Measurements from ENCODE around the gene ELOVL5.

ELOVL5 gene

DNA sequence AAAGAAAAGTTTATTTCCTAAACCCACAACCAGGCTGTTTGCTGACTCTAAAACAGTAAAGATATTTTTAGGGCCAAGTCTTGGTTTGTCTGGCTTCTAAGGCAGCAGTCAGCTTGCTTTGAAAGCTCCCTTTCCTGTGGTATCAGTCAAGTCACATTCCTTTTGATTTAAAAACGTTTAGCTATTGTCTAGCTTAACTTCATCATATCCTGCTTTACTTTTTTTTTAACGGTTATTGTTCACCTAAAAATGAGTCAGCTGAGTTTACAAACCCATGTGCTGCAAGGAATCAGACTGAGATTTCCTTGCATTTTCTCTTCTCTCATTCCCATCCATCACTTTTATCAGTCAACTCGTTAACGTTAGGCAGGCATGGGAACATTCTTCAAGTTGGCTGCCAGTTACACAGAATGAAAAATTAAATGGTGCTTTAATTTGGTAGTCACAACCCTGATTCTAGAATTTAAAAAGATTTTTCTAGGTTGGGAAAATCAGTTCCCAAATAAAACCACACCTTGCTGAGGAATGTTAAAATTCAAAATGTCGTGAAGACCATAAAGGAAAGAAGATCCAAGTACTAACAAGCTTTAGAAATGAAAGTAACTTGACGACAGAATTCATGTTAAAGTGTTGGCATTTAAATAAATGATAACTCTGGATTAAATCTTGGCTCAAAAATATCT is 45.9 kb downstream of the ELOVL5 start:
- DNase-seq, result no peak

DNA sequence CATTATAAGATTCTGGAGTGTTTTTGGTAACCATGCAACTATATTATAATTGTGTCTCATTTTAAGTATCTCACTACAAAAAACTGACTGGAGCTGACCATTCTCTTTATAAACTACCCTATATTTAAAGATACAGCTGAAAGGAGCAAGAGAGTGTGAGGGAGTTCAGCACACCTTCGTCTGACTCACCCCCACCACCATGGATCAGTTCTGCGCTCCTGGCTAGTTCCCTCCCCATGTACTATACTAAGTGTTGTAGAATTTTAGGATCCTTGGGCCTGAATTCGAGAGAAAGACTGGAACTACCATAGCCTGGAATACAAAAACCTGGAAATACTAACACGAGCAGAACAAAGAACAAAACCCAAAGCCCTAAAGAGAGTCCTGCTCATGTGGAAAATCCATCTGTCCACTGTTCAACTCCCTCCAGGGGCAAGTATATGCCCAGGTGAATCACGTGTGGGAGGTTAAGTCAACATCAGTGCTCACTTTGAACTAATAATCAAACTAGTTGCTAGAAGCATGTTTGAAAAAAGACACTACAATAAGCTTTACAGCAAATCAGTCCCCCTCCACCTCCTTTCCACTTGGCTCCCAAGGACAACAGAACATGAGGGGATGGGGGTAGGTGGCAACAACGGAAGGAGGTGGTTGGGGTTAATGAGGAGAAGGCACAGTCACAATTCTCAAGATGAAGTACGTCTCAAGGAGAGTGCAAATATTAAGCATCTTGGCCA is 46.8 kb downstream of the ELOVL5 start:
- no peak for DNase-seq

DNA sequence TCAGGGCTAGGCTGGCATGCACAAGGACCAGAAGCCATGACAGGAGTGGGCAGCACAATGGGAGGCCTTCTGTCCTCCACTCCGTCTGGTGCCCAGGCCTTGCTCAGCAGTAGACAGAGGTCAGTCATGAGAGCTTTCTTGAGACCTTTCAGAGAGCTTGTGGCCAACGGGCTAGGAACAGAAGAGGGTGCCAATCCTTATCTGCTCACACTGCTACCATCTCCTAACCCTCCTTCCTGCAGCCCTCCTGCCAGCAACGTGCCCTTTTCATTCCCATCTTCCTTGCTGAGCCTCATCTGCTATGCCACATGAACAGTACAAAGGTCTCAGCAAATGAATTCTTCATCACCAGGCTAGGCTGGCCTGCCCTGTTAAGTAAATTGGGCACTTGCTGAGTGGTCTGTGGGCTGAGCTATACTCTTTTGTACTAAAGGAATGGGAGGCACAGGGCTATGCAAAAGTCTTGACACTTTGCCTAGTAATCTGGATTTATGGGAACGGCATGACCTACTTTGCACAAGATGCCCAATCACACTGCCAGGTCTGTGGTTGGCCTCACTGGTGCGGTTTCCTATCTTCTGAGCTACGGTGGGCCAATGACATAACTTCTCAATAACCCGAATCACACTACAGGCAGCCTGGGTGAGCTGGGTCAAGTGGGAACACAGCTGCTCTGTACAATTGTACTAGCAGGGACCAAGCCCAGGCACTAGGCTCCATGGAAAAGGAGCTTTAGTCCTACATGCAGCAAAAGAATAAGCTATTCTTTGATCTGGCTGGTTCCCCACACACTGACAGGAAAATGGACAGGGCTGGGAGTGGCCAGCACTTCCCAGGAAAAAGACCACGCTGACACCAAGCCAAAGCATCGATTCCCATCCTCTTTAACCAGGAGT is 47.8 kb downstream of the ELOVL5 start:
- no peak for DNase-seq

DNA sequence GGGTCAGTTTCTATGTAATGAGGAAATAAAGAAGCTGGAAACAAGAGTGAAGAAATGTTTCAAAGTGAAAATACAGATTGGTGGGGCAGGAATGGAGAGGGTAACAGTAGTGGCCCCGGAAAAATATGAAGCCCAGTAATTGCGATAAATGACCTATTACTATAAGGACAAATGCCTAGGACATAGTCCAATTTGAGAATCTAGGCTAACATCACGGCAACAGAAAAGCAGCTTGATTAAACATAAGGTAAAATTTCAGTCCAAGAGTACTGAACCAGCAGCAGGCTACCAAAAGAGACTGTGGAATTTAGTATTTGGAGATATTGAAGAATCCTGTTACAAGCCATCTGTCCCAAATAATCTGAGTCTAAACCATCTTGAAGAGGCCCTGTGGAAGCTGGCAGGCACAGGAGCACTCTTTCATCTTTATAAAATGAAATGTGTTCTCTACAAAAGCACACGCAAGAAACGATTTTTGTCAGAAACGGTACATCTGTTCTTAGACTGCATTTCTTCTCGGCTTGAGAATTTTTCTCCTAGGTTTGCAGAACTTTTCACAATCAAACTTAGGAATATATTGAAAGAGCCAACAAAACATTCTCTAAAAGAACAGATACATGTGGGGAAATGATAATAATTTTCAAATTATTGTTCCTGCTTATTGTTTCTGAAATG is 49.3 kb downstream of the ELOVL5 start:
- DNase-seq, result no peak

DNA sequence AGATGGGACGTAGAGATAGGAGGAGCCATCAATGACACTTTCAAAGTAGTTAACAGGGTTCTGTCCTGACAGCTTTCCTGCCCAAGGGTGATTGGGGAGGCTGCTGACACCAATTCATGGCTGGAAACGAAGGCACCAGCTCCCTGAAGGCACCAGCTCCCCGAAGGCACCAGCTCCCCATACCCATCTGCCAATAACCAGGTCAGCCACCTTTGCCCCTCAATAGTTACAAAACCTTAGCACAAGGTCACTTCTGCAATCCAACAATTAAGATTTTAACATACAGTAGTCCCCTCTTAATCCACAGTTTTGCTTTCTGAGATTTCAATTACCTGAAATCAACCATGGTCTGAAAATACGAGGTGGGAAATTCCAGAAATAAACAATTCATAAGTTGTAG is 51.7 kb downstream of the ELOVL5 start:
- no peak for DNase-seq

DNA sequence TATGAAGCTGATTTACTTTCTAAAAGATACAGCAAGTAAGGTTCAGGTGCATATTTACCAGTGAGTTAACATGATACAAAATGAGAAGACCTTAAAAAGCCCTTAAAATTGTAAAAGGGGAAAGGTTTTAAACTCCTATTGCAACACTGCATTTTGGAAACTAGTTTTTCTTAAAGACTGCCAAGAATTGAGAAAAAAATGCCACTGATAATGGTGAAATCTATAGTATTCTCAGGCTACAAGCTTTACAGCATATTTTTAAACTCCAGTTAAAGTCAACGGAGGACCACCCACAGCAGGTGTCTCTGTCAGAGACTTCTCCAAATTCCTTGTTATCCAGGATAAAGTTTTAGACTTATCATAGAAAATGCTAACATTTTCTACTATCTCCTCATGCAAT is 53.6 kb downstream of the ELOVL5 start:
- DNase-seq, result no peak

DNA sequence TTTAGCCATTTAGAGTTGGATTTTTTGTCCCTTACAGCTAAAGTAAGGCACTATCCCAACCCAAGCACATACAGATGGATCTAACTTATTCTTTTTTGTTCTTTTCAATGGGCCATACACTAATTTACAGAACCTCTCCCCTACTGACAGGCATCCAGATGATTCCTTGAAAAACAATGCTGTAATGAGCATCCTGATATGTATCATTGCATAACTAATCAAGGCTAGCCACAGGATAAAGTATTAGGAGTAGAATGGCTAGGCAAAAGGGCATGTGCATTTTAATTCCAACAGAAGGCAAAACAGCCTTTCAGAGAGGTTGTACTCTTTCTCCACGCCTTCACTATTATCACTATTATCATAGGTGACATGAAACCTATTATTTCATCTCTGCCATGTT is 54.1 kb downstream of the ELOVL5 start:
- no peak for DNase-seq

DNA sequence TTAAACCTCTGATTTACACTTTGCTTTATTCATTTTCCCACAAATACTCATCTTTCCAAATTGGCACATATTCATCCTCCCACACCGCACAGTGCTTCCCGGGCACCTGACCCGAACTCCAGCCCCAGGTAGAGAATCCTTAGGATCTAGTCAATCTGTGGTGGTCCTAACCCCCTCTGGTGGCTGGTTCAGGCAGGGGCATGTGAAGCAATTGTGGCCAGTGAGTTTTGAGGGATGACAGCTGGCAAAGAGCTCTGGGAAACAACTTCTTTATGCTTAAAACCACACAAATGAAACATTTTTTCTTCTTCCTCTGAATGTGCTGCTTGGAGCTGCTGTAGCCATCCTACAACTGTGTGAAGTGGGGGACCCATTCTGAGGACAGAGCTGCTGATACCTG is 54.7 kb downstream of the ELOVL5 start:
- DNase-seq, result no peak

DNA sequence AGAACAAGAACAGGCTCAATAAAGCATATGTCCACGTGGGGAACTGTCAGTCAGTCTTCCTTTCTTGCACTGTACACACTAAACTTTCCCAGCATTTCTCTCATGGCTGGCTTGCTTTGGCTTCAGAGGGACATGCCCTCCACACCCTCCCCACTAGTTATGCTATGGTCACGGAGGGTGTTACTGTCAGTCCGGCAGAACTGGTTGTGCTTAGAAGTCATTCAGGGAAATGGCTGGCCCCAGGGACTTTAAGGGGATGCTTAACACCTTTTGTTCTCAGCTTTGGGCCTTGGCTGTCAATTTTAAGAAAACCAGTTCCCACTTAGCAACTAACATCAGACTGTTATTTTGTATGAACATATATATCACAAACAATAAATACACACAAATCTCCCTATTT is 55.1 kb downstream of the ELOVL5 start:
- no peak for DNase-seq

DNA sequence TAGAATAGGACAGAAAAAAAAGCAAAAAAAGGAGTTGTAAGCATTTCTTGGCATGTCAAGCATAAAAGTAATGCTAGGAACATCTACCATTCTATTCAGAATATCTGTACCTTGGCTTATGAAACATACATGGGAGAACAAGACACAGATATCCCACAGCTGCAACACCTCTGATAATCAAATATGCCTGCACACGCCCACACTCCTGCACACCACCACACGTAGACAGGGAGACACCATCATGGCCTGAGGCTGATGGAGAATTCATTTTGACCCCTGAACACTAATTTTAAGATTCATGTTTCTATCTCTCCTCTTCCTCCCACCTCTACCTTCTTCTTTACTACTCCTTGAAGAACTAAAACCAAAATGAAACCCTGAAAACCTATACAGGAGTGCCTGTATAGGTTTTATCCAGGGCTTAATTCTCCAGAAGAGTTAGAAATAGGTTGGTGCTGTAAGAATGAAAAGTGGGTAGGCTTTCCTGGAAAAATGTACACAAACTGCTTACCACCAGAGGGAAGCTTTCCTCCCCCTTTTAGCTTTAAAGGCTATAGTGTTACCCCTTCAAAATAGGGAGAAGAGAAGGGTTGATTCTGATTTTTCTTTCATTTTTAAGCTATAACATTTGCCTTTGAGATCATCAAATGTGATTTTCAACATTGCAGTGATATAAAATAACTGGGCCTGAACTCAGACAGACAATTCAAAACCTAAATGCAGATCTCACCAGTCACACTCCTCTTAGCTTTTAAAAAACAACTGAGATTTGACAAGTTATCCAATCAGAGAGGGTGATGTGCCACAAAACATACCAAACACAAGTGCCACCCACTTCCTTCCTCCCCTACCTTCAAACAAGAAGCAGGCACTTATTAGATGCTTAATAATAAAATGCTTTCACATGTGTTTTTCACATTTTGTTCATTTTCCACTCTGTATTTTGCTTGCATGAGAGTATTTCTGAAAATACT is 57.9 kb downstream of the ELOVL5 start:
- DNase-seq, result no peak

DNA sequence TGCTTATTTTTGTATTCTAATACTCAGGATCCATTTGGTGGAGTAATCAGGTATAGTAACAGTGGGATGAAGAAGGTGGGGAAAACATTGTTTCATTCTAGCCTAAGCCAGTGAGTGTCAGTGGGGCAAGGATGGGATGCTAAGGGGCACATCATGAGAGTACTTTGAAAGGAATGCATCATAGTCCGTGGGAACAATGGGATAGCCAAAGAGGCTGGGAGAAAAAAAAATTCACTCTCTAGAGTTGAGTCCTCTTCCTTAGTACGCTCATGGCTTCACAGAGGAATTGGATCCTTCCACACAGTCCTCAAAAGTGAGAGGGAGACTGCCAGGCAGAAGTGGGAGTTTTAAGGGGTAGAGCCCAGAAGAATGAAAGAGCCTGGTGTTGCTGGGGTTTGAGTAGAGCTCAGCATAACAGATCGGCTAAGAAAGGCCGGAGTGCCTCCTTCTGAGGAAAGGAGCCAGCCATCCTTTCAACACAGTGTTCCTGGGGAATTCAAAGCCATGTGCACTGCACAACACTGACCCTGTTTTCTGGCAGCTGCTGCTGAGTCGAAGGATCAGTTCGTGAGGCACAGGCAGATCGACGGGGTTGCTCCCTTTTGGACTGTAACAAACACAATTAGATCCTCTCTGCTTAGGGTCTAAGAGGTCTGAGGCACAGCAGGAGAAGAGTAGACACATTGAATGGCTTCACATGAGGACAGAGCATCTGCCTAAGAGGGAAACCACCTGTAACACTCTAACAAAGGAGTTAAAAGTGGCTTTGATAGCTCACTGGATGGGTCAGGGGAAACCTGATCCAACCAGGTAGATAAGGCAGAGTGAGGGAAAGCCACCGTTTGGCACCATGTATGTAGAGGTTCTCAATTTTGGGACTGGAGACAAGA is 61.2 kb downstream of the ELOVL5 start:
- no peak for DNase-seq

DNA sequence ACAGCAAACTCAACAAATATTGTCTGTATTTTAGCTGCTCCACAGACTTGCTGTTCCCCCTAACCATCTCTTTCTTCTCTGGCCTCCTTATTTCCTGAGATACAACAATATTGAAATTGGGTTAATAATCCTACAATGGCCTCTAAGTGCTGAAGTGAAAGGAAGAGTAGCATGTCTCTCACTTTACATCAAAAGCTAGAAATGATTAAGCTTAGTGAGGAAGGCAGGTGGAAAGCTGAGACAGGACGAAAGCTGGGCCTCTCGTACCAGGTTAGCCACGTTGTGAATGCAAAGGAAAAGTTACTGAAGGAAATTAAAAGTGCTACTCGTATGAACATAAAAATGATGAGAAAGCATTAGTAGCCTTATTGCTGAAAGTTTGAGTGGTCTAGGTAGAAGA is 63.8 kb downstream of the ELOVL5 start:
- no peak for DNase-seq

DNA sequence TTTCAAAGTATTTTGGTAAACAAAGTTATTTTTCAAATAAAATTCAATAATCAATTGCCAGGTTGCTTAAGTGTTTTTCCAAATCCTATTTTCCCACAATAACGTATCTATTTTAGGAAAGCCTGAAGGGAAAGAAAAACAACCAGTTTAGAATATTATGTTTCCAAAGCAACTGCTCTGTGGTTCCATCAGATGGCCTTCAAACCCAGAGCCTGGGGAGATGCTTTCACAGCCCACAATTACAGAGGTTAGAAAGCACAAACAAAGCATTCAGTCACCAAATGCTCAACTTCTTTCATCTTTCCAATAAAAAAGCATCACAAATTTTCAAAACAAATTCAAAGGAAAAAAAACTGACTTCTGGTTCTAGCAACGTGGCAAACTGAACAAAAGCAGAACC is 66.0 kb downstream of the ELOVL5 start:
- DNase-seq, result no peak

DNA sequence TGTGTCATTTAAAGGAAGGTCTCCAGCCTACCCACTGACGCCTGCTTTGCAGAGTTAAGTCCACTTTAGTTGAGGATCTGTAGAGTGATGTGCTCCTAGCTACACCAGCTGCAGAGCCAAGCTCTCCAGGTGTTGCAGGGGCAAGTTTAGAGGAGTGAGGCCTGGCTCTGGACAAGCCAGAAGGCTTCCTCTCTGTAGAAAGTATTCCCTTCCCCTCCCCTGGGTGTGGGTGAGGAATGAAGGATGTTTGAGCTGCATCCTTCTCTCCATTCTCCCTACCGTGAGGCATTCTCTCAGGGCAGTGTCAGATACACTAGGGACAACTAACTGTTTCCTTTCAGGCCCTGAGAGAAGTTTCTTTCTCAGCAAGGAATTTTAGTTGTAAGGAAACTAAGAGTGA is 66.5 kb downstream of the ELOVL5 start:
- no peak for DNase-seq

DNA sequence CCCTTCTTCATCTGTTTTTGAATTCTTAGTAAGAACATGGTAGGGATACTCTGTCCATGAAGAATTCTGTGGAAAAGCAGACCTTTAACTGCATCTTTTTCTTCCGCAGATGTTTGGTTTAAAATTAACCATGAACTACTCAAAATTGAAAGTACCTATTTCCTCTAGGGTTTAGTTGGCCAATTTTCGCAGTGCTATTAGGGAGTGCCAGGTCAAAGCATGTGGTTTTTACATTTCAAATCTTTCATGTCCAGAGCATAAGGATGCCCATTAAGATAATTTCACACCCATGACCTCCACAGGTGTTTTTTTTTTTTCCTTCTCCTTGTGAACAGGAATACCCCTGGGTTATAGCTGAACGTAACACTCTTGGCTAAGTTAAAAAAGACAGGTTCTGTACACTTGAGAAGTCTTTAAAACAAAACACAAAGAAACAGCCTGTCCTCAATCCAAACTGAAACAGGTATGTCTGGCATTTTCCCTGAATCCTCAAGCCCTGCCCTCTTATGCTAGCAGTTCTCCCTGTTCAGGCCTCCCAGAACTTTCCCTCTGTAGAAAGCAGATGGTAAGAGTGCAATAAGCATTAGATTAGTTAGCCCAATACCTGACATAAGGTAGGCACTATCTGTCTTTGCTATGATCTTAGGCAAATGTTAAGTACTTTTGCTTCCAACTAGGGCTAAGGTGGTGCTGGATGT is 67.1 kb downstream of the ELOVL5 start:
- DNase-seq, result no peak

DNA sequence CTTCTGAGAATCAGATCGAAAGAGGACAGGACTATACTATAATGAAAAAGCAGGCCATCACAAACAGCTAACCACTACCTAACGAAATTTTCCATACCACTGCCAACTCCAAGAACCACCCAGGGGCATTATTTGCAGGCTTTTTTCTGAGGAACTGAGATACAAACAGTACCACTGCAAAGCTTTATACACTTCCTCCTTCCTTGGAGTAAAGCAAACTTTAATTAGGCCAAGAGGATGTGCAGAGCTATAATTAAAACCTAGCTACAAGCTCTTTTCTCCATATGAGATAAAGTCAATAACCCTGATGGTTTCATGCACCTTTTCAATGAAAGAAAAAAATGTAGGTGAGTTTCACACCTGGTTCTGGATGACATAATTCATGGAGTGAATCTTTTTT is 68.5 kb downstream of the ELOVL5 start:
- DNase-seq, result no peak

DNA sequence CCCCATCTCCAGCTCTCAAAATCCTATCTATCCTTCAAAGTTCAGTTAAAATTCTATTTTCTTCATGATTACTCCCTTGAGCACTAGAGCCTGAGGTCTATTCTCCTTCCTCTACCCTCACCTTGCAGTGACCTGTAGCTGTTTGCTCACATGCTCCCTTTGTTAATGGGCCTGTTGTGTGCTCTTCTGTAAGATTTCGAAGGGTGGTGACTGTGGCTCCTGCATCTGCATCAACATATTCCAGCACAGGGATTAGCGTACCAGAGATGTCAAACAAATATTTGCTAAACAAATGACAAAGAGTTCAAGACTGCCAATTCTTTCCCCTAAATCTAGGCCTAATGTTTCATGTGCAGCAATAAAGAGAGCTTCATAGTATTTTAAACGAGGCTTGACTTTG is 69.5 kb downstream of the ELOVL5 start:
- no peak for DNase-seq

DNA sequence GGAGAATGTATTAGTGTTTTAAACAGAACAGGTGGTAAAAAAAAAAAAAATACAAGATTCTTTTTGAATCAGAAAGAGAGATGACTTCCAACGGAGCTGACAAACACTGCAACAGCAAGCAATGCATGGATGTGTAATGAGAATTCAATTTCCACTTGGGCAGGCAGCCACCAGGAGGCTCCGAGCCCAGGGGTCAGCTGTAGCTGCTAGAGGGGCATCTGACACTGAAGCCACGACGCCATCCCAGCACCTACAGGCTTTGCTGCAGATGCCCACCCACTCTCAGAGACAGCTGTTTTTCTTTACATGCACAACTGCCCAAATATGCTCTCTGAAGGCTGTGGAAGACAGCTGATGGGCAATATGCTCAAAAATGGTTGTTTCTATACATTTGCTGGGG is 75.4 kb downstream of the ELOVL5 start:
- DNase-seq, result no peak

DNA sequence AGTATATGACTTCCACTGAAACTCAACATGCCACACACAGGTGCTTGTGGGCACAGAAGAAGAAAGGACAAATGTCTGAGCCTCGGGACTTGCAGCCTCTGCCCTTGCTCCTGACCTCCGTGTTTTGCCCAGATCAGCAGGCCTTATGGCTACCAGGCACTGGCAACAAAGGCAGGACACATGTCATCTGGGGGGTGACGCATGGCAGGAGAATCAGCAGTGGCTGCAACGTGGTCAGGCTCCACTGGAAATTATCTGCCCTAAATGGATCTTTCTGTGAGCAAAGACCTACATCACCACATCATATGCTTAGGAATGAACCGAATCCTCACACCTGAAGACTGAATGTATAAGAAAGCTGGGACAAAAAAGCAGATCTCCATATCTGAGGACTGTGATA is 78.9 kb downstream of the ELOVL5 start:
- no peak for DNase-seq
